GM18868 (cell line): ENCODE results near the gene COG6.

Experiments used
- ATAC-seq: cut with Tn5 transposase; IDR thresholded peaks from one replicate; pipeline ENCODE4 v1.9.1; 2021; ENCODE audit warnings: mild to moderate bottlenecking, moderate library complexity; ENCODE audit not compliant: unreplicated experiment

Gene COG6

DNA sequence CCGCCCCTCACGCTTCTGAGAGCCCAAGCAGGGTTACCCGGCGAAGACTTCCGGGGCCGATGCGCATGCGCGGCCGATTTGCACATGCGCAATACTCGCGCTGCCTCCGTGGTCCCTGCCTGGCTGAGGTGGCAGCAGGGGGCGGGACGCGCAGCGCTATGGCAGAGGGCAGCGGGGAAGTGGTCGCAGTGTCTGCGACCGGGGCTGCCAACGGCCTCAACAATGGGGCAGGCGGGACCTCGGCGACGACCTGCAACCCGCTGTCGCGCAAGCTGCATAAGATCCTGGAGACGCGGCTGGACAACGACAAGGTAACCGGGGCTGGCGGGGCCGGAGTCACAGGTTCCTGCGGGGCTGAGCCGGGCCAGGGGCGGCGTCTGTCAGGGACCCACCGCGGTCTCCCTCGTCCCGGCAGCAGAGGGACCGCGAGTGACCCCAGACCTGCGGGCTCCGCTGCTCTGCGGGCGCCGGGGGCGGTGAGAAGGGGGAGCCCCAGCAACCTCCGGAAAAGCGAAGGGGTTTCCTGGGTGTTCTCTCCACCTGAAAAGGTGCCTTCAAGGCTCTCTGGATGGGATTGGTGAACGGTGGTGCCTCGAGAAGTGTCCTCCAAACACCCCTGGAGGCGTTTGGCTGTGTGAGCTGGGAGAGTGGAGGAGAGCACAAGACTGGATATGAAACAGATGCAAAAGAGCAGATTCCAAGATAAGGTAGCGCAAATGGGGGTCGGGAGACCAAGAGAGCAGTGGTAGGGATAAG lies at the start of gene COG6:
Gene COG6, plus strand, starts transcription at position 94 of the 756 bp plus-strand sequence. Its CDS starts 65 bp downstream, at position 159.
- ATAC-seq = peak; percentile 92

GRCh38 chr13:39605677-39606320 lies 49.7 kb upstream of the COG6 start:
- no peak for ATAC-seq

GRCh38 chr13:39607876-39608275 lies 47.6 kb upstream of the COG6 start:
- ATAC-seq = no peak

DNA sequence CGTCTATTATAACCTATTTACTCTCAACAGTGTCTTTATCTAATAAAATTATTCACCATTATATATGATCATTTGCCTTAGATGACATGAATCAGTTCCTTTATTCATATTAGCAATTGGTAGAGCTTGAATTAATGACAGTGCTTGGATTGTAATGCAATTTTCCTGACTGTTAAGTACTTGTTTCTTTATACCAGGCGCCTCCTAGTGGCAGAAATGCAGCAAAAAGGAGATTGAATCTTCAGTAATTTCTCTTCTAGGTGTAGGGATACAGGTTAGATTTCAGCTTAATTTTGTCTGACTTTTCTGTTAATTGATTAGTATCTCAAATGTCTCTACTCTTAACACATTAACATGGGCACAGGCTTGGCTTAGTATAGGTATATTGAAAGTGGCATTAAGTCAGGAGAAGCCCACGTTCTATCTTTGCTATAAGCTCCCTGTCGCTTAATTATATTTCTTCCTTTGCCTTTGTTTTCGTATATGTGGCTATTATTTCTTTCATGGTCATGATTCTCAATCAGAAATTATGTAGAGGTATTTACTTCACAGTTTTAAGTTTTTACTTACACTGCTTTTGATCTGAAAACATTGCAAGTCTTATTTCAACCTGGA lies 43.3 kb upstream of the COG6 start:
- peak; percentile 53 for ATAC-seq

- peak; percentile 88 for ATAC-seq
These were observed 39.3 kb upstream of the COG6 start for GRCh38 chr13:39616087-39616694.

GRCh38 chr13:39618561-39618960 lies 36.9 kb upstream of the COG6 start:
- ATAC-seq = no peak

DNA sequence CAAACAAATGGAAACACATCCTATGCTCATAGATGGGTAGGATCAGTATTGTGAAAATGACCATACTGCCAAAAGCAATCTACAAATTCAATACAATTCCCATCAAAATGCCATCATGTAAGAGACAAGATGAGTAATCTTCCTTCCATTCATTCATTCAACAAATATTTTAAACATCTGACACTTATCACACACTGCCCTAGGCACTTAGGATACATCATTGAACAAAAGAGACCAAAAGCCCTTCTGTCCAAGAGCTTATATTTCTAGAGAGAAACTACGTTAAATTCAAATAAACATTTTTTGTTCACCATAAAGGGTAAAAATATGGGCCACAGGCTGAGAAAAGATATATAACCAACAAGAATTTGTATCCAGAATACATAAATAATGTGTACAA lies 32.0 kb upstream of the COG6 start:
- no peak for ATAC-seq

GRCh38 chr13:39631307-39631706 lies 24.2 kb upstream of the COG6 start:
- ATAC-seq = no peak

DNA sequence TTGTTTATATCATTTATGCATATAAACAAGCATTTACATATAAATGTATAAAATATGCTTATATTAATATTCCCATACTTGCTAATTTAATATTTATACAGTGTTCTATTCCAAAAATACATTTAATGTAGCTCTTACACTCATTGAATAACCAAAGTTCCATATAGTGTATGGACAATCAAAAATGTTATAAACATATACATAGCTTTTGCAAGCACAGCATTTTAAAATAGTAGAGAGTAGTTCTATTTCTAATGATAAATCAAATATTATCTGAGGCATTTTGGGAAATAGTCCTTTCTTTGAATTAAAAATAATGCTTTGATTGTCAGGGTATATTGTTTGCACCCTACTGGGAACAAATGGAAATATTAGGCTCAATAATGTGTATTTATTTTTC lies 22.5 kb upstream of the COG6 start:
- ATAC-seq = no peak

- ATAC-seq = no peak
These were observed 19.9 kb upstream of the COG6 start for GRCh38 chr13:39635564-39635963.

GRCh38 chr13:39637890-39638289 lies 17.6 kb upstream of the COG6 start:
- no peak for ATAC-seq

DNA sequence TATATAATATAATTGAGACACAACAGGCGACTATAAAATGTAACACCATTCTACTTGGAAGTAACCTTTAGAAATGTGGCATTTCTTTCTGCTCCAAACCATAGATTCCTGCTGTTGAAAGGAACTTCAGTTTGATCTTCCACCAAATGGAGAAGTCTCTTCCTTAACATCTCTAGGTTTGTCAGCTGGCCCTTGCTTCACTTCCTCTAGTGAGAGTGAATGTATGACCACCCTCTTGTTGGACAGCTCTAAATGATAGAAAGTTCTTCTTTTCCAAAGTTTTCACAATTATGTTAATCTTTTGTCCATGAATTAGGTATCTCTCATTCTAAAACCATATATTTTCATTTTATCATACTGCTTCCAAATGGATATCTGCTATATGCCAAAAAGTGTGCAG lies 13.8 kb upstream of the COG6 start:
- ATAC-seq = no peak

- ATAC-seq = no peak
These were observed 9.3 kb upstream of the COG6 start for GRCh38 chr13:39646122-39646521.

- peak; percentile 6 for ATAC-seq
These were observed 357 bp upstream of the COG6 start for GRCh38 chr13:39655041-39655568.

DNA sequence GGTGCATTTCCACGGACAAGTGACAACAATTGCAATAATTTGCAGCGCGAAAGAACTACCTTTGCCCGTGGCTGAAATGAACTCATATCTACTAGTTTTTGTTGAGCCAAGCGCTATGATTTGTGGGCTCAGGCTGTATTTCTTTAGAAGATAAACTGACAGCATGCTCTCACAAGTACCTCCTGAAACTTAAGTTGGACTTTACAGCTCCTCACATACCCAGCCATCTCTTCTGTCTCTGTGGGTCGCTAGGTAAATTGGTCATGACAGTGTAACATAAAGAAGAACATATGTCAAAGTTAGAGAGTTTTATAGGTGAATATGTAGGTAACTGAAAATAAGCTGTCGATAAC lies 839 bp downstream of the COG6 start:
- peak; percentile 6 for ATAC-seq

DNA sequence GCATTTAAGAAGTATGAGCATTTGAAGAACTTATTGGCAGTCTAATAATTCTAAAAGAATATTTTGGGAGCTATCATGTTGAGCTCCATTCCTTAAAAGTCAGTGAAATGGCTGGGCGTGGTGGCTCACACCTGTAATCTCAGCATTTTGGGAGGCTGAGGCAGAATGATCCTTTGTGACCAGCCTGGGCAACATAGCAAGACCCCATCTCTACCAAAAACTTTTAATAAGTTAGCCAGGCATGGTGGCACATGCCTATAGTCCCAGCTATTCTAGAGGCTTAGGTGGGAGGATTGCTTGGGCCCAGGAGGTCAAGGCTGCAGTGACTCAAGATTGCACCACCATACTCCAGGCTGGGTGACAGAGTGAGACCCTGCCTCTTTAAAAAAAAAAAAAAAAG lies 8.0 kb downstream of the COG6 start:
- no peak for ATAC-seq

GRCh38 chr13:39663958-39664357 lies 8.5 kb downstream of the COG6 start:
- no peak for ATAC-seq

- no peak for ATAC-seq
These were observed 10.3 kb downstream of the COG6 start for GRCh38 chr13:39665763-39666162.

GRCh38 chr13:39670445-39670844 lies 15.0 kb downstream of the COG6 start:
- no peak for ATAC-seq

DNA sequence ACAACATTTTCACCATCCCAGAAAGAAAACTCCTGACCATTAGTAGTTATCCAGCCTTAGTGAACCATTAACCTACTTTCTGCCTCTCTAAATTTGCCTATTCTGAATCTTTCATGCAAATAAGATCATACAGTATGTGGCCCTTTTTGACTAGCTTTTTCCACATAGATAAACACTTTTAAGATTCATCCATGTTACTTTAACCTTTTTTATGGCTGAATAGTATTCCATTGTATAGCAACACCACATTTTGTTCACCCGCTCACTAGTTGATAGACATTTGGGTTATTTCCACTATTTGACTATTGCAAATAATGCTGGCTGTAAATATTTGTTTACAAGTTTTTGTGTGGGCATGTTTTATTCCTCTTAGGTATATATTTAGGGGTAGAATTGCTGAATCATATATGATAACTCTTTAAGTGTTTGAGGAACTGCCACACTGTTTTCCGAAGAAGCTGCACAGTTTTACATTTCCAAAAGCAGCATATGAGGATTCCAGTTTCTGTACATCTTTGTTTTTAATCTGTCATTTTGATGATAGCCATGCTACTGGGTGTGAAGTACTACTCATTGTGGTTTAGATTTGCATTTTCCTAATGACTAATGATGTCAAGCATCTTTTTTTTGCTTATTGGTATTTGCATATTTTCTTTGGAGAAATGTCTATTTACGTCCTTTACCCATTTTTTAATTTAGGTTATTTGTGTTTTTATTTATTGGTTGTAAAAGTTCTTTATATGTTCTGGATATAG lies 17.1 kb downstream of the COG6 start:
- ATAC-seq = no peak

GRCh38 chr13:39675904-39676303 lies 20.4 kb downstream of the COG6 start:
- ATAC-seq = no peak
